ENCODE measurements around the gene UROC1. TPM values are rescaled to one million over a fixed set of nuclear protein-coding genes. Genes with fewer than 3 reads are reported as not detected.

UROC1 gene
- total and polyA plus RNA-seq, 2 donors (not counting 1 experiment from before 2014, with no cell fraction given) = not detected

- Histone ChIP-seq H3K4me1 (ENCODE audit: control insufficient read depth in 2 of 2, insufficient read depth in 2 of 2, low read length in 2 of 2) (no peaks in the 10 kb centered on the region), H3K79me2 (ENCODE audit: control insufficient read depth, insufficient read depth, low read length) (no peaks in the 10 kb centered on the region), H2AFZ (ENCODE audit: insufficient read depth, low read depth, low read length, poor library complexity, severe bottlenecking) (no peak overlapping the region), H3K27ac (ENCODE audit: low read length in 2 of 2) (no peak overlapping the region), H3K9me3 (ENCODE audit: control extremely low read depth in 1 of 3, control insufficient read depth in 2 of 3, insufficient read depth in 1 of 3, low read length in 2 of 3) (peaks cover 0 to 2% (median 0%) of the 10 kb centered on the region in 3 donors), H3K4me2 (replicated peaks; ENCODE audit: low read depth, low read length, poor library complexity, severe bottlenecking) (no peak overlapping the region), H3K4me3 (ENCODE audit: control extremely low read depth in 1 of 5, extremely low read depth in 1 of 5, insufficient read depth in 1 of 5, low read depth in 2 of 5, low read length in 4 of 5) (no peak overlapping the region), H3K9ac (ENCODE audit: low read length) (no peak overlapping the region), H3K27me3 (replicated peaks in 1 of 4; ENCODE audit: control extremely low read depth in 1 of 4, control insufficient read depth in 3 of 4, insufficient read depth in 4 of 4, low read length in 3 of 4) (no peaks in the 10 kb centered on the region), H4K20me1 (ENCODE audit: control insufficient read depth, insufficient read depth, low read length, poor library complexity, severe bottlenecking) (no peaks in the 10 kb centered on the region), H3K36me3 (replicated peaks in 1 of 2; ENCODE audit: control extremely low read depth in 1 of 2, control insufficient read depth in 1 of 2, extremely low read depth in 1 of 2, insufficient read depth in 2 of 2, low read length in 1 of 2) (no peaks in the 10 kb centered on the region)
- intact Hi-C loops (cut with micrococcal nuclease) = no loop called here
- TF ChIP-seq CTCF (IDR thresholded peaks at IDR 0.05) (no peak), EZH2 (IDR thresholded peaks at IDR 0.05; ENCODE audit: borderline replicate concordance, insufficient read depth, low read depth, low read length, poor library complexity, severe bottlenecking) (no peak)
- no peak for DNase-seq
- Mint-ChIP-seq H3K4me3 (no peak overlapping the region), H3K27me3 (peaks cover 13% of the 10 kb centered on the region), H3K4me1 (no peaks in the 10 kb centered on the region), H3K27ac (no peak overlapping the region), H3K9me3 (ENCODE audit: insufficient read depth) (peaks cover 6% of the 10 kb centered on the region)
- POLR2A ChIA-PET = no interaction called here
- CTCF ChIA-PET = no interaction called here
- 97% methylated on average over 11 of the region's 11 CpGs for WGBS (ENCODE audit: insufficient coverage)
- no peak for ATAC-seq (ENCODE audit: low read depth)
Measured at GRCh38 chr3:126557415-126557745, 39.8 kb upstream of the UROC1 start.

GRCh38 chr3:126556637-126557414 is 39.3 kb upstream of the UROC1 start:
- DNase-seq (no peak), ATAC-seq (ENCODE audit: low read depth) (no peak)
- Mint-ChIP-seq H3K9me3 (ENCODE audit: insufficient read depth) (peaks cover 4% of the 10 kb centered on the region), H3K27me3 (peaks cover 10% of the 10 kb centered on the region), H3K4me1 (no peaks in the 10 kb centered on the region), H3K27ac (no peak overlapping the region), H3K4me3 (no peak overlapping the region)
- no peaks in the 10 kb centered on the region for H3K4me1 ChIP-seq (ENCODE audit: control insufficient read depth in 2 of 2, insufficient read depth in 2 of 2, low read length in 2 of 2)
- no peaks in the 10 kb centered on the region for H3K27me3 ChIP-seq (replicated peaks in 1 of 4; ENCODE audit: control extremely low read depth in 1 of 4, control insufficient read depth in 3 of 4, insufficient read depth in 4 of 4, low read length in 3 of 4)
- no peak overlapping the region for H3K4me2 ChIP-seq (replicated peaks; ENCODE audit: low read depth, low read length, poor library complexity, severe bottlenecking)
- CTCF ChIA-PET = no interaction called here
- no peaks in the 10 kb centered on the region for H3K79me2 ChIP-seq (ENCODE audit: control insufficient read depth, insufficient read depth, low read length)
- no peak overlapping the region for H3K27ac ChIP-seq (ENCODE audit: low read length in 2 of 2)
- POLR2A ChIA-PET = no interaction called here
- WGBS (ENCODE audit: insufficient coverage) = 86% methylated on average over 8 of the region's 8 CpGs
- H3K36me3 ChIP-seq (replicated peaks in 1 of 2; ENCODE audit: control extremely low read depth in 1 of 2, control insufficient read depth in 1 of 2, extremely low read depth in 1 of 2, insufficient read depth in 2 of 2, low read length in 1 of 2) = no peaks in the 10 kb centered on the region
- H3K4me3 ChIP-seq (ENCODE audit: control extremely low read depth in 1 of 5, extremely low read depth in 1 of 5, insufficient read depth in 1 of 5, low read depth in 2 of 5, low read length in 4 of 5) = no peak overlapping the region
- TF ChIP-seq CTCF (IDR thresholded peaks at IDR 0.05) (no peak), EZH2 (IDR thresholded peaks at IDR 0.05; ENCODE audit: borderline replicate concordance, insufficient read depth, low read depth, low read length, poor library complexity, severe bottlenecking) (no peak)
- no peak overlapping the region for H2AFZ ChIP-seq (ENCODE audit: insufficient read depth, low read depth, low read length, poor library complexity, severe bottlenecking)
- no peaks in the 10 kb centered on the region for H4K20me1 ChIP-seq (ENCODE audit: control insufficient read depth, insufficient read depth, low read length, poor library complexity, severe bottlenecking)
- intact Hi-C loops (cut with micrococcal nuclease) = no loop called here
- H3K9ac ChIP-seq (ENCODE audit: low read length) = no peak overlapping the region
- H3K9me3 ChIP-seq (ENCODE audit: control extremely low read depth in 1 of 3, control insufficient read depth in 2 of 3, insufficient read depth in 1 of 3, low read length in 2 of 3) = no peaks in the 10 kb centered on the region
